Parathyroid adenoma (tissue), 2 donors: ENCODE data around the gene WDR20.
"Not testable (repeated sequence)": the region's sequence is repeated elsewhere in the genome, so short reads cannot be mapped to it uniquely, and the experiment has no call there.

Source experiments
- H2AFZ ChIP-seq: fragments of 300-600 bp; sonication (generic); one replicate; pipeline ENCODE4 v1.7.0; 2017; ENCODE audit warnings: antibody characterized with exemption, mild to moderate bottlenecking
- H3K27ac ChIP-seq: fragments of 300-600 bp; sonication (generic); one replicate; pipeline ENCODE4 v1.7.0; 2017
- H3K27me3 ChIP-seq: fragments of 300-600 bp; sonication (generic); one replicate; pipeline ENCODE4 v1.7.0; 2017; ENCODE audit warnings: low read length; ENCODE audit not compliant: control insufficient read depth, insufficient read depth
- H3K36me3 ChIP-seq: fragments of 300-600 bp; sonication (generic); one replicate; pipeline ENCODE4 v1.7.0; 2017; ENCODE audit warnings: low read length; ENCODE audit not compliant: control insufficient read depth, insufficient read depth
- H3K4me1 ChIP-seq: fragments of 300-600 bp; sonication (generic); one replicate; pipeline ENCODE4 v1.7.0; 2017; ENCODE audit warnings: control low read depth
- H3K4me2 ChIP-seq: fragments of 300-600 bp; sonication (generic); one replicate; pipeline ENCODE4 v1.7.0; 2017; ENCODE audit warnings: low read length
- H3K4me3 ChIP-seq: fragments of 300-600 bp; sonication (generic); one replicate; pipeline ENCODE4 v1.7.0; 2017; ENCODE audit warnings: low read depth, low read length
- H3K79me2 ChIP-seq: fragments of 300-600 bp; sonication (generic); one replicate; pipeline ENCODE4 v1.7.0; 2017; ENCODE audit warnings: control low read depth
- H3K9ac ChIP-seq: fragments of 300-600 bp; sonication (generic); one replicate; pipeline ENCODE4 v1.7.0; 2017; ENCODE audit warnings: mild to moderate bottlenecking
- H3K9me3 ChIP-seq: fragments of 300-600 bp; sonication (generic); one replicate; pipeline ENCODE4 v1.7.0; 2017; ENCODE audit warnings: low read length; ENCODE audit not compliant: control insufficient read depth
- TF ChIP-seq, protein P1 (sequence below): fragments of 300-600 bp; sonication (generic); IDR thresholded peaks from one replicate; pipeline ENCODE4 v1.7.0; 2017; ENCODE audit warnings: antibody characterized with exemption, mild to moderate bottlenecking
- donor health status: primary hyperparathyroidism.

The WDR20 gene

DNA sequence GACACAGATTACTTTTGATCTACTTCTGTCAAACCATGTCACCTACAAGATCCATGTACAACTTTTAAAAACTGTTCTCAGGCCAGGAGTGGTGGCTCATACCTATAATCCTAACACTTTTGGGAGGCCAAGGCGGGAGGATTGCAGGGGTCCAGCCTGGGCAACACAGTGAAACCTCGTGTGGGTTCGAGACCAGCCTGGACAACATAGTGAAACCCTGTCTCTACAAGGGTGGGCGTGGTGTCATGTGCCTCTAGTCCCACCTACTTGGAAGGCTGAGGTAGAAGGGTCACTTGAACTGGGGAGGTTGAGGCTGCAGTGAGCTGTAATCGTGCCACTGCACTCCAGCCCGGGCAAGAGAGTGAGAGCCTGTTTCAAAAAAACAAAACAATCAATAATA lies 5.7 kb downstream of the WDR20 start:
- H3K4me1 ChIP-seq: peaks cover 3% of the 10 kb centered on the region
- no peak overlapping the region for H3K9ac ChIP-seq
- no peaks in the 10 kb centered on the region for H3K9me3 ChIP-seq
- H3K27ac ChIP-seq: no peak overlapping the region
- TF ChIP-seq, protein P1, sequence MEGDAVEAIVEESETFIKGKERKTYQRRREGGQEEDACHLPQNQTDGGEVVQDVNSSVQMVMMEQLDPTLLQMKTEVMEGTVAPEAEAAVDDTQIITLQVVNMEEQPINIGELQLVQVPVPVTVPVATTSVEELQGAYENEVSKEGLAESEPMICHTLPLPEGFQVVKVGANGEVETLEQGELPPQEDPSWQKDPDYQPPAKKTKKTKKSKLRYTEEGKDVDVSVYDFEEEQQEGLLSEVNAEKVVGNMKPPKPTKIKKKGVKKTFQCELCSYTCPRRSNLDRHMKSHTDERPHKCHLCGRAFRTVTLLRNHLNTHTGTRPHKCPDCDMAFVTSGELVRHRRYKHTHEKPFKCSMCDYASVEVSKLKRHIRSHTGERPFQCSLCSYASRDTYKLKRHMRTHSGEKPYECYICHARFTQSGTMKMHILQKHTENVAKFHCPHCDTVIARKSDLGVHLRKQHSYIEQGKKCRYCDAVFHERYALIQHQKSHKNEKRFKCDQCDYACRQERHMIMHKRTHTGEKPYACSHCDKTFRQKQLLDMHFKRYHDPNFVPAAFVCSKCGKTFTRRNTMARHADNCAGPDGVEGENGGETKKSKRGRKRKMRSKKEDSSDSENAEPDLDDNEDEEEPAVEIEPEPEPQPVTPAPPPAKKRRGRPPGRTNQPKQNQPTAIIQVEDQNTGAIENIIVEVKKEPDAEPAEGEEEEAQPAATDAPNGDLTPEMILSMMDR: no peak
- no peak overlapping the region for H3K4me3 ChIP-seq
- no peaks in the 10 kb centered on the region for H3K36me3 ChIP-seq
- H2AFZ ChIP-seq: no peak overlapping the region
- no peak overlapping the region for H3K4me2 ChIP-seq
- H3K79me2 ChIP-seq: peaks cover 68% of the 10 kb centered on the region
- H3K27me3 ChIP-seq: no peaks in the 10 kb centered on the region

DNA sequence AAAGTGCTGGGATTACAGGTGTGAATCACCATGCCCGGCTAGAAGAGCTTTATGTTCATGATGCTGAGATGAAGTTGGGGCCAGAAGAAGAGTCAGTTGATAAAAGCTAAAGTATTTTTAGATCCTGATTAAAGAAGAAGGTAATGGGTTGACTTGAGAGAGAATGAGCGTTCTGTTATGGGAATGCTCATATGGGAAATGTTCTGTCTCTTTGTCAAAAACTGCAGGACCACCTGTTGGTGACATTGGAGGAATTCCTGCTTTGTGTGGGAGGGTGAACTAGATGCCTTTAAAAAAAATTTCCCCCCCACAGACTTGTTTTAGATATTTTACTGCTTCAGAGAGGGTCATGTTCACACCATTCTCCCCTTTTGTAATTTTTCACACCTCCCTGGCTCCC lies 6.7 kb downstream of the WDR20 start:
- Histone ChIP-seq H3K9ac (no peak overlapping the region), H3K4me1 (no peaks in the 10 kb centered on the region), H3K4me3 (no peak overlapping the region), H3K27ac (no peak overlapping the region), H3K36me3 (no peaks in the 10 kb centered on the region), H3K27me3 (no peaks in the 10 kb centered on the region), H2AFZ (no peak overlapping the region), H3K79me2 (peaks cover 76% of the 10 kb centered on the region), H3K4me2 (no peak overlapping the region), H3K9me3 (no peaks in the 10 kb centered on the region)
- TF ChIP-seq, protein P1: no peak

DNA sequence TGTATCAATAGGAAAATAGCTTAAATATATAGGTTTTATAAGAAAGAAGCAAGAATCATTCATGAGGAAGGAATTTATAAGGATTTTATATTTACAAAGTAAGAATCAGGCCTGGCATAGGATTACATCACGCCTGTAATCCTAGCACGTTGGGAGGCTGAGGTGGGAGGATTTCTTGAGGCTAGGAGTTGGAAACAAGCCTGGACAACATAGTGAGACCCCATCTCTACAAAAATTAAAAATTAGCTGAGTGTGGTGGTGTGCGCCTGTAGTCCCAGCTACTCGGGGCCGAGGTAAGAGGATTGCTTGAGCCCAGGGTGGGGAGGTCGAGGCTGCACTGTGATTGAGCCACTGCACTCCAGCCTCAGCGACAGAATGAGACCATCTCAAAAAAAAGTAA lies 10.4 kb downstream of the WDR20 start:
- TF ChIP-seq, protein P1: no peak
- no peak overlapping the region for H3K4me3 ChIP-seq
- H3K27me3 ChIP-seq: no peaks in the 10 kb centered on the region
- no peak overlapping the region for H3K9ac ChIP-seq
- peaks cover 86% of the 10 kb centered on the region for H3K79me2 ChIP-seq
- no peaks in the 10 kb centered on the region for H3K36me3 ChIP-seq
- H3K27ac ChIP-seq: no peak overlapping the region
- H3K9me3 ChIP-seq: no peaks in the 10 kb centered on the region
- no peak overlapping the region for H2AFZ ChIP-seq
- no peak overlapping the region for H3K4me2 ChIP-seq
- H3K4me1 ChIP-seq: peaks cover 5% of the 10 kb centered on the region

DNA sequence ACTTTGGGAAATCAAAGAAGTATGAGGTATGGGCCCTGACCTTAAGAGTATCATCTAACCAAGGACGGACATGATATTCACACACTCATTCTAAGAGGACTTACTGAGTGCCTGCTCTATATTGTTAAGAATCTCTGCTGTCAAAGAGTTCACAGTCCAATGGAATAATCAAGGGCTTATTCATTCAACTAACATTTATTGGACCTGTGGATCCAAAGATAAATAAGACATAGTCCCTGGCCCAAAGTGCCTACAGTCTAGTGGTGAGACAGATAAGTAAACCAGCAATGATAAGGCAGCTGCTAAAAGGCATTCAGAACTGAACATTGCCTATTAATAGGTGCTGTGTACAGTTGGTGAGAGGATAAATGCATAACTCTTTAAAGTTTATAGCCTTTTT lies 11.0 kb downstream of the WDR20 start:
- Histone ChIP-seq H3K4me3 (no peak overlapping the region), H3K27ac (no peak overlapping the region)
- TF ChIP-seq, protein P1: no peak

DNA sequence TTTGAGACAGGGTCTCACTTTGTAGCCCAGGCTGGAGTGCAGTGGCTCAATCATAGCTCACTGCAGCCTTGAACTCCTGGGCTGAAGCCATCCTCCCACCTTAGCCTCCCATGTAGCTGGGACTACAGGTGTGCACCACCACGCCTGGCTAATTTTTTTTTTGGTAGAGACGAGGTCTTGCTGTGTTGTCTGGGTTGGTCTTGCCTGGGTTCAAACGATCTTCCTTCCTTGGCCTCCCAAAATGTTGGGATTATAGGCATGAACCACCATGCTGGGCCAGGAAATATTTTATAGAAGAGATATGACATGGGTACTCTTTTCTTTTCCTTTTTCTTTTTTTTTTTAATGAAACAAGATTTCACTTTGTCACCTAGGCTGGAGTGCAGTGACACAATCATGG lies 11.7 kb downstream of the WDR20 start:
- not testable (repeated sequence) for H3K4me1 ChIP-seq, H3K4me3 ChIP-seq, H3K9me3 ChIP-seq, H3K9ac ChIP-seq, H3K27ac ChIP-seq, H2AFZ ChIP-seq, H3K4me2 ChIP-seq, H3K36me3 ChIP-seq, H3K27me3 ChIP-seq
- H3K79me2 ChIP-seq: peaks cover 78% of the 10 kb centered on the region

More for the DNA sequence above, 11.0 kb downstream of the WDR20 start:
- Histone ChIP-seq H3K4me2 (no peak overlapping the region), H3K9ac (no peak overlapping the region), H3K27me3 (no peaks in the 10 kb centered on the region), H3K4me1 (peaks cover 5% of the 10 kb centered on the region), H3K9me3 (no peaks in the 10 kb centered on the region), H3K36me3 (no peaks in the 10 kb centered on the region), H3K79me2 (peaks cover 82% of the 10 kb centered on the region), H2AFZ (no peak overlapping the region)
